Urinary bladder (tissue), 4 donors: ENCODE results near the gene NTRK3. TPM values are rescaled to one million over a fixed set of nuclear protein-coding genes. Genes with fewer than 3 reads are reported as not detected.

Experiments
- DNase-seq: peaks from one replicate; pipeline ENCODE4 v3.0.0-alpha.2; 2015; ENCODE audit errors: extremely low spot score
- H3K27ac ChIP-seq: one replicate; pipeline ENCODE4 v1.5.1; 2013; ENCODE audit warnings: low read depth, mild to moderate bottlenecking, moderate library complexity
- H3K36me3 ChIP-seq: one replicate; pipeline ENCODE4 v1.6.1; 2013; ENCODE audit warnings: mild to moderate bottlenecking, moderate library complexity; ENCODE audit not compliant: insufficient read depth
- H3K4me1 ChIP-seq: one replicate; pipeline ENCODE4 v1.6.1; 2013; ENCODE audit warnings: mild to moderate bottlenecking, moderate library complexity; ENCODE audit not compliant: insufficient read depth
- H3K4me3 ChIP-seq: one replicate; pipeline ENCODE4 v1.5.1; 2013; ENCODE audit warnings: low read depth, low read length
- WGBS: extraction: QIAGEN DNeasy Blood & Tissue Kit; methylation state at CpG from one replicate; pipeline ENCODE4 v1.1.7; 2013; 5-methylcytosine and 5-hydroxymethylcytosine counted together
- polyA plus RNA-seq: library from polyadenylated mRNA; stranded (reverse); fragments of 200-250 nt; gene quantifications from one replicate; pipeline ENCODE4 v1.2.3, GENCODE V29; 2013
- total RNA-seq: library from RNA; depleted of rRNA; stranded (reverse); fragments of >200 nt; gene quantifications from one replicate; pipeline ENCODE4 v1.2.3, GENCODE V29; 2014
- donor health status: healthy with polysubstance abuse.
- donor health status: healthy.

The NTRK3 gene
- total and polyA plus RNA-seq, 2 donors, result 10.6 to 26.4 TPM

- H3K27ac ChIP-seq, result no peak overlapping the region
- 81% methylated on average over 1 of the region's 1 CpG for WGBS
- no peak for DNase-seq
- H3K4me1 ChIP-seq, result no peaks in the 10 kb centered on the region
- no peaks in the 10 kb centered on the region for H3K36me3 ChIP-seq
- H3K4me3 ChIP-seq, result no peak overlapping the region
Observed at GRCh38 chr15:87938031-87938430, 318.5 kb downstream of the NTRK3 start.

DNA sequence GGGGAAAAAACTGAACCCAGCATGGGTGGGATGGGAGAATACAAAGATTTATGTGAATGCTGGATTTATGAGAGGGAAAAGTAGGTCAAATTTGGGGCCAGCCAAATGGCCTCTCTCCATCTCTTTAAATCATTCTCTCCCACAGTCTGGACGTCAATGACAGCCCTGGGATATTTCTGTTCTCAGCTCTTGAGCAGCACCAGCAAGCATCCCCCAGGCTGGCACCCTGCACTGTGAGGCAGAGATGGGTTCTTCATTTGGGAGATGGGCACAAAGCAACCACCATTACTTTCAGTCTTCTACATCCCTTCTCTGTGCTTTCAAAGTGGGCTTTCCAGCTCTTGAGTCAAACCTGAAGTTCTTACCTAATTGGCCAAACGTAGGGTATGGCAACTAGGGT lies 321.0 kb downstream of the NTRK3 start:
- Histone ChIP-seq H3K36me3 (no peaks in the 10 kb centered on the region), H3K27ac (no peak overlapping the region), H3K4me1 (no peaks in the 10 kb centered on the region), H3K4me3 (no peak overlapping the region)
- DNase-seq, result no peak
- 42% methylated on average over 2 of the region's 2 CpGs for WGBS

- Histone ChIP-seq H3K27ac (no peak overlapping the region), H3K36me3 (no peaks in the 10 kb centered on the region), H3K4me3 (no peak overlapping the region), H3K4me1 (peaks cover 2% of the 10 kb centered on the region)
- 92% methylated on average over 2 of the region's 2 CpGs for WGBS
- DNase-seq, result no peak
Observed at GRCh38 chr15:87931584-87931983, 325.0 kb downstream of the NTRK3 start.

DNA sequence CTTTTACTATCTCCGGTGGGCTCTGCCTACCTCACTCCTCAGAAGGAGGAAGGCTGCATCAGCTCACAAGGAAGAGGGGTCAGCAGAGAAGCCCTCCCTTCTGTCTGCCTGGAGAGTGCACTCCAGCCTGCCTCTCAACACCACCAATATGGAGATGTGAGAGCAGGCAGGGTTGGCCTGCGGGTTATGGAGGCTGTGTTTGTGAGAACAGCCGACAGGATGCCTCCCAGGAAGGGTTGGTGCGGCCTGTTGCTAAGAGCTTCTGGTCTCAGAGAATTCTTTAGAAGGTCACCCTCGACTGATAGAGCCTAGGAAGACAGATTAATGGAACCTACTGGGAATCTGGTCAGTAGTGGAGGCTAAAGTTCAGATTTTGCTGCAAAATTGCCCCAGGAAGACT lies 326.1 kb downstream of the NTRK3 start:
- WGBS, result 89% methylated on average over 5 of the region's 5 CpGs
- no peak for DNase-seq

GRCh38 chr15:87929841-87930240 lies 326.7 kb downstream of the NTRK3 start:
- H3K4me1 ChIP-seq, result peaks cover 2% of the 10 kb centered on the region
- WGBS, result 90% methylated on average over 2 of the region's 2 CpGs
- H3K36me3 ChIP-seq, result no peaks in the 10 kb centered on the region
- H3K4me3 ChIP-seq, result no peak overlapping the region
- no peak for DNase-seq
- H3K27ac ChIP-seq, result no peak overlapping the region

More for the DNA sequence above, 326.1 kb downstream of the NTRK3 start:
- H3K27ac ChIP-seq, result no peak overlapping the region
- H3K4me1 ChIP-seq, result peaks cover 2% of the 10 kb centered on the region
- H3K36me3 ChIP-seq, result no peaks in the 10 kb centered on the region
- no peak overlapping the region for H3K4me3 ChIP-seq

GRCh38 chr15:87924433-87924832 lies 332.1 kb downstream of the NTRK3 start:
- Histone ChIP-seq H3K36me3 (no peaks in the 10 kb centered on the region), H3K4me1 (peaks cover 2% of the 10 kb centered on the region), H3K4me3 (no peak overlapping the region), H3K27ac (no peak overlapping the region)
- 80% methylated on average over 1 of the region's 1 CpG for WGBS
- DNase-seq, result no peak

DNA sequence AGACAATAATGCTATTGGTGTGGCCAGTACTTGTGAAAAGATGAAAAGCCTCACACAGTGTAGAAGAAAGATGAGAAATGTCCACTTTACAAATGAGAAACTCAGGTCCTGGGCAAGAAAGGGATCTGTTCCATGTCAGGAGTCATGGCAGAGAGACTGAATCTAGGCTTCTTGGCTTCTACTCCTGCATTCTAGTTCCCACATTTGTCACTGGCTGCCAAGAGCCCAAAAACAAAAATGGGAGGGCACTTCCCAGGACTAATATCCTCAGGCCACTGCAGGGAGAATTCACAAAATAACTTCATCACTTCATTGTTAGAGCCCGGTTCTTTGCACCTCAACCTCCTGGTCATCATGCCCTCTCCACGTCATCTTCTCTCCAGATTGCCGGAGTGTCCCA lies 337.5 kb downstream of the NTRK3 start:
- WGBS, result 94% methylated on average over 3 of the region's 3 CpGs
- H3K4me1 ChIP-seq, result no peaks in the 10 kb centered on the region
- no peak overlapping the region for H3K4me3 ChIP-seq
- no peak overlapping the region for H3K27ac ChIP-seq
- no peak for DNase-seq
- H3K36me3 ChIP-seq, result no peaks in the 10 kb centered on the region

DNA sequence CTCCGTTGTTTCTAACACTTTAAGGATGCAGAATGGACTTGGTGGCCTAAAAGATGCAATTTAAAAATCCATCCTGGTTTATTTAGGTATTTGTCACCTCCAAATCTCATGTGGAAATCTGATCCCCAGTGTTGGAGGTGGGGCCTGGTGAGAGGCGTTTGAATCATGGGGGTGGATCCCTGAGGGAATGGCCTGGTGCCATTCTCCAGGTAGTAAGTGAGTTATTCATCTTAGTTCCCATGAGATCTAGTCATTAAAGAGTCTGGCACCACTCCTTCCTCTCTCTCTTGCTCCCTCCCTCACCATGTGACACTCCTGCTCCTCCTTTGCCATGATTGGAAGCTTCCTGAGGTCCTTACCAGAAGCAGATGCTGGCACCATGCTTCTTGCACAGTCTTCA lies 339.1 kb downstream of the NTRK3 start:
- DNase-seq, result no peak
- WGBS, result 79% methylated on average over 2 of the region's 2 CpGs
- no peaks in the 10 kb centered on the region for H3K4me1 ChIP-seq
- no peak overlapping the region for H3K4me3 ChIP-seq
- no peaks in the 10 kb centered on the region for H3K36me3 ChIP-seq
- H3K27ac ChIP-seq, result no peak overlapping the region

GRCh38 chr15:87916208-87916607 lies 340.3 kb downstream of the NTRK3 start:
- WGBS, result 80% methylated on average over 5 of the region's 5 CpGs
- H3K36me3 ChIP-seq, result no peaks in the 10 kb centered on the region
- H3K4me3 ChIP-seq, result no peak overlapping the region
- H3K27ac ChIP-seq, result no peak overlapping the region
- no peak for DNase-seq
- no peaks in the 10 kb centered on the region for H3K4me1 ChIP-seq

GRCh38 chr15:87910301-87910700 lies 346.2 kb downstream of the NTRK3 start:
- DNase-seq, result no peak
- H3K4me3 ChIP-seq, result no peak overlapping the region
- WGBS, result 61% methylated on average over 4 of the region's 4 CpGs

GRCh38 chr15:87907676-87908446 lies 348.7 kb downstream of the NTRK3 start:
- WGBS, result 84% methylated on average over 8 of the region's 8 CpGs
- no peak for DNase-seq
- H3K27ac ChIP-seq, result no peak overlapping the region

More at GRCh38 chr15:87910301-87910700, 346.2 kb downstream of the NTRK3 start:
- no peaks in the 10 kb centered on the region for H3K36me3 ChIP-seq
- no peaks in the 10 kb centered on the region for H3K4me1 ChIP-seq
- H3K27ac ChIP-seq, result no peak overlapping the region

GRCh38 chr15:87906444-87906843 lies 350.1 kb downstream of the NTRK3 start:
- DNase-seq, result no peak
- H3K36me3 ChIP-seq, result no peaks in the 10 kb centered on the region
- 81% methylated on average over 6 of the region's 6 CpGs for WGBS
- H3K27ac ChIP-seq, result no peak overlapping the region
- H3K4me3 ChIP-seq, result no peak overlapping the region
- H3K4me1 ChIP-seq, result no peaks in the 10 kb centered on the region

More at GRCh38 chr15:87907676-87908446, 348.7 kb downstream of the NTRK3 start:
- H3K36me3 ChIP-seq, result no peaks in the 10 kb centered on the region
- H3K4me3 ChIP-seq, result no peak overlapping the region
- no peaks in the 10 kb centered on the region for H3K4me1 ChIP-seq

DNA sequence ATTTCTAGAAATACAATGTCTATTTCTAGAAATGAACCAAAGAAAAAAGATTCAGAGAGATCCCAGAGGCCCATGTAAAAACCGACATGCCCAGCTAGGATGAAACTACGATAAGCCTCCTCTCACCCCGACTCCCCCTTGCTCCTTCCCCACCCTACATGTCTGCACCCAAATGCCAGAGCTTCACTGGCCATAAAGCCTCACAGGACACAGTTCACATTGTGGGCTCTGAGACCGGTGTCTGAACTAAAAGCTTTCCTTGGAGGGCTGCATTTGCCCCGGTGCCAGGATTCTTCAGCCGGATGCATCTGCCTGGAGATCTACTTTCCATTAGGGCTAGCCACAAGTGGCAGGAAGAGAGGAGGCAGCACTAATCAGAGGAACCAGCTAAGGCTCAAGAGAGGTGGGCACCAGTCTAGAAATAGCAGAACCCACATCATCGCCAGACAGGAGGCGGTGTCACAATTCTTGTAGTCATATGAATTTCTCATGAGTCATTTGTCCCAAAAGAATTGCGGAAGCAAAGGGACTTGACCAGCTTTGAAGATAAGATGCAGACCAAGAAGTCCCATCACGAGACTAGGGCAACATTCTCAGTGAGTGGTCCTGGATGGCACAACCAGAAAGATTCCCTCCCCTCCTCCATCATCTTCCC lies 353.6 kb downstream of the NTRK3 start:
- Histone ChIP-seq H3K27ac (no peak overlapping the region), H3K36me3 (no peaks in the 10 kb centered on the region), H3K4me3 (no peak overlapping the region), H3K4me1 (no peaks in the 10 kb centered on the region)
- DNase-seq, result no peak
- whole genome bisulfite sequencing, result 79% methylated on average over 10 of the region's 10 CpGs

GRCh38 chr15:87901926-87902690 lies 354.4 kb downstream of the NTRK3 start:
- no peaks in the 10 kb centered on the region for H3K4me1 ChIP-seq
- WGBS, result 77% methylated on average over 3 of the region's 3 CpGs
- no peaks in the 10 kb centered on the region for H3K36me3 ChIP-seq
- H3K27ac ChIP-seq, result no peak overlapping the region
- no peak for DNase-seq
- no peak overlapping the region for H3K4me3 ChIP-seq
